Neuron (in vitro differentiated cells): Measurements from ENCODE around the gene PTPRN2.
"Not testable (repeated sequence)": the region's sequence is repeated elsewhere in the genome, so short reads cannot be mapped to it uniquely, and the experiment has no call there.

Experiments used
- H2AFZ ChIP-seq: one replicate; pipeline ENCODE4 v1.6.1; 2013; ENCODE audit warnings: low read depth, mild to moderate bottlenecking, inconsistent platforms, low read length, moderate library complexity
- H3K27me3 ChIP-seq: one replicate; pipeline ENCODE4 v1.6.1; 2013; ENCODE audit warnings: low read length; ENCODE audit not compliant: insufficient read depth
- H3K36me3 ChIP-seq: one replicate; pipeline ENCODE4 v1.6.1; 2013; ENCODE audit warnings: low read length; ENCODE audit not compliant: insufficient read depth
- H3K4me1 ChIP-seq: one replicate; pipeline ENCODE4 v1.6.1; 2013; ENCODE audit warnings: low read length; ENCODE audit not compliant: insufficient read depth
- H3K4me3 ChIP-seq: 2 replicates; pipeline ENCODE4 v1.5.1; 2013; ENCODE audit warnings: mild to moderate bottlenecking, low read length, moderate library complexity
- H3K9me3 ChIP-seq: one replicate; pipeline ENCODE4 v1.6.1; 2013; ENCODE audit warnings: low read length

PTPRN2 gene

DNA sequence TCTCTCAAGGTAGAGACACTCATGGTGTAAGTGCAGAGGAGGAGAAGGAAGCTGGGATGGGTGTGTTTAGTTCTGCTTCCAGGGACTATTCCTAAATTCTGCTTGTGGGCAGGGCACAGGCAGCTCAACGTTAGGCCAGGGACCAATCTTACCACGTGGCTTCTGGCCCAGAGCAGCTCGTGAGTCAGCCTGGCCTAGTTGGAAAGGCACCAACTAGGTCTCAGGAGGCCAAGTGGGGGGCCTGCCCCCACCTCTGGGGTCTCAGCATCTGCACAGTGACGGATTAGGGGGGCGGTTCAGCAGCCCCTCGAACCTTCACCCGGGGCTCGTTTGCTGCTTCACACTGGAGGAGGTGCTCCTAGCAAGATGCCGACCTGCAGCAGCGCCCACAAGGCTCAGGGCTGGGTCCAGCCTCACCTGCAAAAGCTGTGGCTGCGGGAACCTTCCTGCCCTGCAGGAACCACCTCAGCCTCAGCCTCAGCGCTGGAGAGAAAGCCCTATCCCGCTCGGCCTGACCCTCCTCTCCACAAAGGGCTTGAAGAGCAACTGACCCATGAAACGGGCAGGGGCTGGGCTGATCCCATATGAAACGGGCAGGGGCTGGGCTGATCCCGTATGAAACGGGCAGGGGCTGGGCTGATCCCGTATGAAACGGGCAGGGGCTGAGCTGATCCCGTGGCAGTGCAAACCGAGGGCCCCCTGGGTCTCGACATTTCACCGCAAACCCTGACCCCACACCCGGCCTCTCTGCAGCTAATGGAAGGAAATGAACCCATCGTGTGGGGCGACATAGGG is 803.4 kb downstream of the PTPRN2 start:
- no peak overlapping the region for H2AFZ ChIP-seq
- no peak overlapping the region for H3K4me3 ChIP-seq
- H3K4me1 ChIP-seq, result peaks cover 11% of the 10 kb centered on the region
- H3K9me3 ChIP-seq, result no peaks in the 10 kb centered on the region
- no peaks in the 10 kb centered on the region for H3K27me3 ChIP-seq
- H3K36me3 ChIP-seq, result no peaks in the 10 kb centered on the region

DNA sequence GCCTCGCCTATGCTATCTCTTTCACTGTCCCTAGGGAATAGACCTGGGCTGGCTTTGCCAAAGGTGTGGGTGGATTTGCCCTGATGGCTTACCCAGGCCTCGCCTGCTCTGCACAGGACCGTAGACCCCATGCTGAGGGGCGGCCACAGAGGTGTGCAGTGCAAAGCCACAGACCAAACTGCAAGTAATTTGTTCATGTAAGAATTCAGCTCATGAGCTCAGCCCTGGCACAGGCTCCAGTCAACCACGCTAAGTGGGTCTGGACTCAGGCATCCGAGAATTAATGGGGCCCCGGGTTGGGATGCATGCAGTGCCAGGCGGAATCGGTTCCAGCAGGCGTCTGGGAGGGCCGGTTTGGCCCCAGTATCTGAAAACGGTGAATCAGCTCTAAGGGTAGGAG is 805.6 kb downstream of the PTPRN2 start:
- H3K36me3 ChIP-seq, result no peaks in the 10 kb centered on the region
- H3K9me3 ChIP-seq, result no peaks in the 10 kb centered on the region
- H3K4me3 ChIP-seq, result no peak overlapping the region
- H3K4me1 ChIP-seq, result peaks cover 16% of the 10 kb centered on the region
- H3K27me3 ChIP-seq, result no peaks in the 10 kb centered on the region
- H2AFZ ChIP-seq, result no peak overlapping the region

DNA sequence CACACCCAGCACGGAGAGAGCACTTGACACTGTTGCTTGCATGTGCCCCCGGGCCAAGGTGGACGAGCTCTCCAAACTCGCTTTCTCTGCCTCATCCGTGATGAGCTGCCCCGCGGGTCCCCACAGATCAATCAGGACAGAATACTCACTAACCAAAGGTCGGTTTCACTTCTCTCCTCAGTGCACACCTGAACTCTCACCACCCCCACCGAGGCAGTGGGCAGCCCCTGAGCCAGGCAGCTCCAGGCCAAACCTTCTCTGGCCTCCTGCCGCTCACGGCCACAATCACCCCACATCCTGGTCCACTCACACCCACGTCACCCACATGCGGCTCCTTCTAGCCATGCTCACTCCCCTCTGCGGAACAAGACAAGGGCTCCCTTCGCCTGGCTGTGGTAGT is 806.9 kb downstream of the PTPRN2 start:
- Histone ChIP-seq H3K27me3 (peaks cover 5% of the 10 kb centered on the region), H3K9me3 (no peaks in the 10 kb centered on the region), H3K4me1 (peaks cover 16% of the 10 kb centered on the region), H3K4me3 (no peak overlapping the region), H3K36me3 (no peaks in the 10 kb centered on the region), H2AFZ (no peak overlapping the region)

DNA sequence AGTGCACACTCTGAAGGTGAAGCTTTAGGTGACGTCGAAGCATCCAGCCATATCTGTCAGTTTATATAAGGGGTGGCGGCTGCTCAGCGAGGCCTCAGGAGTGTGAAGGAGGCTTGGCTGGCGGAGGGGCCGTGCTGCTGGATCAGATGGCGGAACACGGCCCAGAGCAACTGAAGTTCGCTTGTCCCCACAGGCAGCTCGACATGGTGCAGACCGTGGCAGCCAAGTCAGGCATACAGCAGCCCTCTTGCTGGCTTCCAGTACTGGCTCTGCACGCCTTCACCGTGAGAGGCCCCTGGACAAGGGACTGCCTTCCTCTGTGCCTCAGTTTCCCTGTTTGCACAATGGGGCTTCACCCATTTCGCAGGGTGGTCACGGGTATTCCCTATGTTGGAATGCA is 807.3 kb downstream of the PTPRN2 start:
- no peaks in the 10 kb centered on the region for H3K36me3 ChIP-seq
- H3K27me3 ChIP-seq, result peaks cover 9% of the 10 kb centered on the region
- H2AFZ ChIP-seq, result no peak overlapping the region
- no peaks in the 10 kb centered on the region for H3K9me3 ChIP-seq
- H3K4me3 ChIP-seq, result no peak overlapping the region
- peaks cover 16% of the 10 kb centered on the region for H3K4me1 ChIP-seq

DNA sequence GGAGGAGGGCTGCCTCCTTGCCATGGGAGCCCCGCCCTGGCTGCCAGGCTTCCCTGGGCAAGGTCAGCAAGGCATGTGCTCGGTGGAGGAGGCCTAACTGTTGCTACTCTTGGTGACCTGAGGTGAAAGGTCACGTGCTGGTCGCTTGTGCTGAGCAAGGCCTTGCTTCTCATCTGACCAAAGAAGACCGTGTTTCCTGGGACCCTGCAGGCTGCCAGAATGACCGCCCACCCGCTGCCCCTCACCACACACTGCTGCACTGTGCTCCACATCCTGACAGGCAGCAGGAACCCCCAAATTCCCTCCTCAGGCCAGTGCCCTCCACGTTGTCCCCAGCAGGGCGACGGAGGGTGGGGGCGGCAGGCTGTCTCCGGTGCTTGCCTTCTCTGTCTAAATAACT is 808.4 kb downstream of the PTPRN2 start:
- no peaks in the 10 kb centered on the region for H3K36me3 ChIP-seq
- H3K9me3 ChIP-seq, result peaks cover 2% of the 10 kb centered on the region
- no peak overlapping the region for H2AFZ ChIP-seq
- H3K4me1 ChIP-seq, result peaks cover 8% of the 10 kb centered on the region
- no peak overlapping the region for H3K4me3 ChIP-seq
- peaks cover 9% of the 10 kb centered on the region for H3K27me3 ChIP-seq

DNA sequence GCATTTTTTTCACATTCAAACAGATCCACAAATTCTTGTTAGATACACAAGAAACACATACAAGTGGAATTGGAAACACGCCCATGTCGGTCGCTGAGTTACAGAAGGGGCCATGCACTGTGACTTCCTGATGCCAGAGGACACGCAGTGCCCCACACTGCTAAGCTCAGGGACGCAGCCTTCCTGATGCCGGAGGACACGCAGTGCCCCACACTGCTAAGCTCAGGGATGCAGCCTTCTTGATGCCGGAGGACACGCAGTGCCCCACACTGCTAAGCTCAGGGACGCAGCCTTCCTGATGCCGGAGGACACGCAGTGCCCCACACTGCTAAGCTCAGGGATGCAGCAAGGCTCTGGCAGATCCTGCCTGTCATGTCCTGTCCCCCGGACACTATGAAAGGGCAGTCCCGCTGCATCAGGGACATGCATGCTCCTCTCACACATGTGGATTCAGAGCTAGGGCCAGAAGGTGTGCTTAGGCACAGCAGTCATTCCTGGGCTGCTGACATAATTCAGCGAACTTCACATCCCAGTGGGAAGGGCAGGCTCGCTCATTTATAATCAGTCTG is 810.3 kb downstream of the PTPRN2 start:
- H3K4me3 ChIP-seq, H3K9me3 ChIP-seq: not testable (repeated sequence)

DNA sequence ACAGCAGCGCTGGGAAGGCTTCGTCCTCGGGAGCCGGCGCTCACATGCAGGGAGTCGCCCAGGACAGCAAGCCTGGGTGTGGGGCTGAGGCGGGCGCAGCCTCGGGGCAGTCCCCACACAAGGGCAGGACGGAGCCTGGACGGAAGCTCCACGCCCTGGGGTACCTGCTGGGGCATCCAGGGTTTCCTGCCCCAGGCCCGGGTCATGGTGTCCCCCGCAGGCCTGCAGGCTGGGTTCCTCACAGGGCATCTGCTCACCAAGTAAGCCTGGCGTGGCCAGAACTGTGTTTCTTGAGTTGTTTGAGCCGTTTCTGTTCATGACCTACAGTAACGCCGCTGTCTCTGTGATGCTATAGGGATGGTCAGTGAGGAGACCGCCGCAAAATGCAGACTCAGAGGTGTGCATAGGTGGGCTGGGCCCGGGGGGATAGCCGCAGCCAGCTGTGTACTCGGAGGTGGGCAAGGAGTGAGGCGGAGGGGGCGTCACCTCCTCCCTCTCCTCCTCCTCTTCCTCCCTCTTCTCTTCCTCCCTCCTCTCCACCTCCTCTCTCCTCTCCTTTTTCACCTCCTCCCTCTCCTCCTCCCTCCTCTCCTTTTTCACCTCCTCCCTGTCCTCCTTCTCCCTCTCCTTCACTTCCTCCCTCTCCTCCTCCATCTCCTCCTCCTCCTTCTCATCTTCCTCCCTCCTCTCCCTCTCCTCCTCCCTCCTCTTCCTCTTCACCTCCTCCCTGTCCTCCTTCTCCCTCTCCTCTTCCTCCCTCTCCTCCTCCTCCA is 811.9 kb downstream of the PTPRN2 start:
- H3K27me3 ChIP-seq, result peaks cover 9% of the 10 kb centered on the region
- H3K4me1 ChIP-seq, result peaks cover 5% of the 10 kb centered on the region
- peaks cover 8% of the 10 kb centered on the region for H3K9me3 ChIP-seq
- no peak overlapping the region for H3K4me3 ChIP-seq
- no peaks in the 10 kb centered on the region for H3K36me3 ChIP-seq
- no peak overlapping the region for H2AFZ ChIP-seq

More for the DNA sequence above, 810.3 kb downstream of the PTPRN2 start:
- not testable (repeated sequence) for H3K4me1 ChIP-seq, H3K27me3 ChIP-seq, H2AFZ ChIP-seq, H3K36me3 ChIP-seq

DNA sequence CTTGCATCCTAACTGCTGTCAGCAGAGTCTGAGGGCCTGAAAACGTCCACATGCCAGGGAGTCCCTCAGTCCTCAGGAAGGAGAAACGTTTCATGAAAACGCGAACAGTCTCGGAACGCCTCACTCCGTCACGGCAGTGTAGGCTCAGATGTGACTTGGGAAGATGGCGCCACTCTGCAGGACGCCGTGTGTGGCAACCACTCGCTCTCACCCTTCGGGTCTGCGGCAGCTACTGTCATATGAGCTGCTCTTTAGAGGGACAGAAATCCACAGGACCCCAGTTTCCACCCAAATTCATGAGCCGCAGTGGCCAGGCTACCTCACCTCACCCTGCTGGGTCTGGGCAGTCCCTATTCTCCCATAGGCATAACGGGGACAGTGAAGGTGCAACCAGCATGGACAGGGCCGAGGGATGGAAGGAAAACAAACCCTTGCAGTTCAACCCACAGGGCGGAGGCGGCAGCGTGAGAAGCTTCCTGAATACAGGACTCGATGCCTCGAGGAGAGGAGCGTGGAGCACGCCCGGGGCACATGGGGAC is 812.5 kb downstream of the PTPRN2 start:
- Histone ChIP-seq H3K27me3 (peaks cover 9% of the 10 kb centered on the region), H3K4me3 (no peak overlapping the region), H3K36me3 (no peaks in the 10 kb centered on the region), H3K9me3 (peaks cover 8% of the 10 kb centered on the region), H2AFZ (no peak overlapping the region), H3K4me1 (peaks cover 5% of the 10 kb centered on the region)

DNA sequence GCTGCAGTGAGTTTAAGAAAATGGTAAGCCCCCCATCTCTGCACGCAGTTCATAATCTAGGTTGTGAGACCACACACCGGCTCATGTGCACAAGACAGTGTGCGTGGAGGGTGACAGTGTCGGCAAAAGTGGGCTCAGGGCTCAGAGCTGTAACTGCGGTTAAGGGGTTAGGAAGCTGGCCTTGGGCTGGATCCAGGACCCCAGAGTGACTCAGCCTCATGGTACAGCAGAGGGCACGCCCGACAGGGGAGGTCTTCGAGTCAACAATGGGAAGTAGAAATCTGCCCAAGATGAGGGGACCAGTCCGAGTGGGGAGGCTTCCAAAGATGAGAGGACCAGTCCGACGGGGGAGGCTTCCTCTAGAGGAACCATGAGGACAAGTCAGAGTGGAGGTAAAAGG is 813.1 kb downstream of the PTPRN2 start:
- peaks cover 6% of the 10 kb centered on the region for H3K4me1 ChIP-seq
- H3K9me3 ChIP-seq, result peaks cover 8% of the 10 kb centered on the region
- no peak overlapping the region for H3K4me3 ChIP-seq
- H3K27me3 ChIP-seq, result peaks cover 9% of the 10 kb centered on the region
- H2AFZ ChIP-seq, result no peak overlapping the region
- H3K36me3 ChIP-seq, result no peaks in the 10 kb centered on the region

DNA sequence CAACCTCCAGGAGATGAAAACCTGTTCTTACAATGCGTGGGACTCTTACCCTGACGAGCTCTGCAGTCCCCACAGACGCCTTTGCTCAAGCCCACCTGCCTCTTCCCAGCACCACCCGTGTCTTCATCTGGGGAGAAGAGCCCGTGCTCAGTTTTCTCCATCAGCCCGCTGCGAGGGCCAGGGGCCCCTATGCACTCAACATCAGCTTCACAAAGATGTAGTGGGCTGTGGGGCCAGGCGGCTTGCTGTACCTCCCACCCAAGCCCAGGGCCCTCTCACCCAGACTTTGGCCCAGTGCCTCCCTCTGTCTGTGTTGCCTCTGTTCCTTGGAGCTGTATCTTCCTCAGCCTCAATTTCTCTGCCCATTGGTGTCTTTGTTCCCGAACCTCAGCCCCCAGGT is 814.3 kb downstream of the PTPRN2 start:
- H3K4me1 ChIP-seq, result peaks cover 16% of the 10 kb centered on the region
- H3K4me3 ChIP-seq, result no peak overlapping the region
- no peaks in the 10 kb centered on the region for H3K36me3 ChIP-seq
- H3K27me3 ChIP-seq, result peaks cover 9% of the 10 kb centered on the region
- peaks cover 8% of the 10 kb centered on the region for H3K9me3 ChIP-seq
- H2AFZ ChIP-seq, result no peak overlapping the region

DNA sequence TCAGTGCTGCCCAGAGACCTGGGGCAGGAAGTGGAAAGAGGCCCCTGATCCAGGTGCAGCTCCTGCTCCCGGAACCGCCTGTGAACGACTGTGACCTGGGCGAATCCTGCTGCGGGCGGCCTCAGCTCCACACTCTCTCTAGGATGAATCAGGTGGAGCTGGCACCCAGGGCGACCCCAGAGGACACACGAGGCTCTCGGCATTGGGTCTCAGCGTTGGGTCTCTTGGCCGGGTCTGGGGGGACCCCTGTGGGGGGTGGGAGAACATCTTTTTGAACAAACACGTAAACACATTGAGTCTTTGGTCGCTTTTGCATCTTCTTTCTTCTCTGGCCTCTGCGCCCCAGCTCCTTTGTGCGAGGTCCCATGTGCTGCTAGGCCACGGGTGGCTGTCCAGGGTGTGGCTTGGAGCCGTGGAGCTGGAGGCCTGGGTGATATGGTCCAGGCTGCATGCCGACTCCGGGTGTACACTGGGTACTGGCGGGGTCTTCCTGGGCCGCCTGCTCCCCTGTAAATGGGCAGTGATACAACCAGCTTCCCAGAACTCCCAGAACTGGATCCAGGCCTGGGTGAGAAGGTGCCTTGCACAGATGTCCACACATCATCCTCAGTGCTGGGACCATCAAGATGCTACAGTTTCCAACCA is 815.0 kb downstream of the PTPRN2 start:
- H3K27me3 ChIP-seq, result peaks cover 9% of the 10 kb centered on the region
- H3K36me3 ChIP-seq, result no peaks in the 10 kb centered on the region
- H3K9me3 ChIP-seq, result peaks cover 8% of the 10 kb centered on the region
- H2AFZ ChIP-seq, result no peak overlapping the region
- no peak overlapping the region for H3K4me3 ChIP-seq
- peaks cover 20% of the 10 kb centered on the region for H3K4me1 ChIP-seq

DNA sequence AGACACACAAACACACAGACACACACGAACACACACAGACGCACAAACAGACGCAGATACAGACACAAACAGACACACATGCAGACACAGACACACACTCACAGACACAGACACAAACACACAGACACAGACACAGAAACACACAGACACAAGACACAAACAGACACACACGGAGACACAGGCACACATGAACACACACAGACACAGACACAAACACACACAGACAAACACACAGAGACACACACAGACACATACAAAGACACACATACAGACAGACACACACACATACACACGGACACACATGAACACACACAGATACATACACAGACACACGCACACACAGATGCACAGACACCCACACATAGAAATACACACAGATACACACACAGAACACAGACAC is 815.9 kb downstream of the PTPRN2 start:
- Histone ChIP-seq H2AFZ (no peak overlapping the region), H3K4me3 (no peak overlapping the region), H3K36me3 (no peaks in the 10 kb centered on the region), H3K4me1 (peaks cover 15% of the 10 kb centered on the region), H3K9me3 (peaks cover 8% of the 10 kb centered on the region), H3K27me3 (peaks cover 9% of the 10 kb centered on the region)
